Neuronal stem cell (in vitro differentiated cells): ENCODE measurements around the gene C19orf53.
"Not testable (repeated sequence)": the region's sequence is repeated elsewhere in the genome, so short reads cannot be mapped to it uniquely, and the experiment has no call there.

Experiments used
- DNase-seq: peaks from one replicate; pipeline ENCODE4 v3.0.0-alpha.2; 2013; ENCODE audit warnings: low spot score
- H2AFZ ChIP-seq: one replicate; pipeline ENCODE4 v1.6.1; 2013; ENCODE audit warnings: mild to moderate bottlenecking, low read length, inconsistent platforms
- H2AK5ac ChIP-seq: 2 replicates; pipeline ENCODE4 v1.6.1; 2013; ENCODE audit warnings: low read depth, mild to moderate bottlenecking, inconsistent platforms, low read length, moderate library complexity, mixed read lengths
- H2BK120ac ChIP-seq: 2 replicates; pipeline ENCODE4 v1.6.1; 2013; ENCODE audit warnings: low read depth, mild to moderate bottlenecking, inconsistent platforms, low read length, moderate library complexity, mixed read lengths
- H2BK12ac ChIP-seq: one replicate; pipeline ENCODE4 v1.6.1; 2013; ENCODE audit warnings: low read length, inconsistent platforms
- H2BK15ac ChIP-seq: 2 replicates; pipeline ENCODE4 v1.6.1; 2013; ENCODE audit warnings: mild to moderate bottlenecking, low read length, inconsistent platforms, mixed read lengths
- H2BK5ac ChIP-seq: one replicate; pipeline ENCODE4 v1.6.1; 2013; ENCODE audit warnings: inconsistent platforms, mild to moderate bottlenecking, low read length, moderate library complexity
- H3K14ac ChIP-seq: one replicate; pipeline ENCODE4 v1.6.1; 2013; ENCODE audit warnings: low read length, inconsistent platforms
- H3K18ac ChIP-seq: 2 replicates; pipeline ENCODE4 v1.6.1; 2013; ENCODE audit warnings: low read length, inconsistent platforms
- H3K23ac ChIP-seq: 2 replicates; pipeline ENCODE4 v1.6.1; 2013; ENCODE audit warnings: low read depth, mild to moderate bottlenecking, mixed read lengths, low read length, inconsistent platforms; ENCODE audit not compliant: poor library complexity
- H3K27ac ChIP-seq: replicated peaks from 3 replicates; pipeline ENCODE4 v1.5.1; 2013; ENCODE audit warnings: low read length, inconsistent platforms
- H3K27me3 ChIP-seq, 3 experiments: 2 replicates each; pipeline ENCODE4 v1.6.1; 2013; ENCODE audit warnings: low read length in 3 of 3, mild to moderate bottlenecking in 2 of 3, inconsistent platforms in 1 of 3, low read depth in 1 of 3, mixed read lengths in 1 of 3, moderate library complexity in 1 of 3; ENCODE audit not compliant: control insufficient read depth in 3 of 3, insufficient read depth in 3 of 3
- H3K36me3 ChIP-seq, 2 donors: replicated peaks in 1 of 2; 2 replicates each; pipeline ENCODE4 v1.6.1; 2013; ENCODE audit warnings: low read length in 2 of 2; ENCODE audit not compliant: control insufficient read depth in 2 of 2, insufficient read depth in 2 of 2
- H3K4ac ChIP-seq: 2 replicates; pipeline ENCODE4 v1.6.1; 2013; ENCODE audit warnings: inconsistent platforms, mild to moderate bottlenecking, low read length, moderate library complexity
- H3K4me1 ChIP-seq, 2 donors: 1 replicate in 1 of 2; 2 replicates in 1 of 2; pipeline ENCODE4 v1.6.1; 2013; ENCODE audit warnings: low read length in 2 of 2, low read depth in 1 of 2; ENCODE audit not compliant: control insufficient read depth in 2 of 2, insufficient read depth in 1 of 2
- H3K4me2 ChIP-seq: one replicate; pipeline ENCODE4 v1.6.1; 2013; ENCODE audit warnings: mild to moderate bottlenecking, low read length, inconsistent platforms; ENCODE audit not compliant: insufficient read depth, poor library complexity, severe bottlenecking
- H3K4me3 ChIP-seq, 2 donors: 2 replicates each; pipeline ENCODE4 v1.5.1; 2013; ENCODE audit warnings: low read length in 2 of 2, mild to moderate bottlenecking in 2 of 2, inconsistent platforms in 1 of 2, moderate library complexity in 1 of 2
- H3K79me1 ChIP-seq: one replicate; pipeline ENCODE4 v1.6.1; 2013; ENCODE audit warnings: low read depth, mild to moderate bottlenecking, inconsistent platforms, low read length, moderate library complexity
- H3K9ac ChIP-seq: one replicate; pipeline ENCODE4 v1.6.1; 2013; ENCODE audit warnings: mild to moderate bottlenecking, low read depth, low read length, inconsistent platforms; ENCODE audit not compliant: poor library complexity
- H3K9me3 ChIP-seq, 2 donors: replicated peaks in 1 of 2; 2 replicates each; pipeline versions ENCODE3 to v1.6.1; 2013; ENCODE audit warnings: low read length in 2 of 2, mild to moderate bottlenecking in 2 of 2, inconsistent platforms in 1 of 2, low read depth in 1 of 2, mixed read lengths in 1 of 2, moderate library complexity in 1 of 2; ENCODE audit not compliant: control insufficient read depth in 2 of 2, insufficient read depth in 1 of 2
- H4K8ac ChIP-seq: one replicate; pipeline ENCODE4 v1.6.1; 2013; ENCODE audit warnings: low read depth, mild to moderate bottlenecking, inconsistent platforms, low read length, moderate library complexity
- H4K91ac ChIP-seq: one replicate; pipeline ENCODE4 v1.6.1; 2013; ENCODE audit warnings: low read length, low read depth, mild to moderate bottlenecking, inconsistent platforms; ENCODE audit not compliant: poor library complexity
- WGBS, 2 donors: extraction: QIAGEN DNeasy Blood & Tissue Kit; methylation state at CpG; one replicate each; pipeline ENCODE4 v1.1.7; 2013; ENCODE audit warnings: missing lambda C conversion rate in 2 of 2, mixed read lengths in 1 of 2; ENCODE audit not compliant: insufficient read length in 2 of 2, insufficient replicate concordance in 1 of 2; ENCODE audit errors: extremely low coverage in 2 of 2; 5-methylcytosine and 5-hydroxymethylcytosine counted together

C19orf53 gene

GRCh38 chr19:13790354-13790753, 16.1 kb downstream of the C19orf53 start:
- no peak overlapping the region for H3K14ac ChIP-seq
- WGBS, 2 donors: no CpG with 5 or more reads among the region's 8 CpGs
- no peak overlapping the region for H3K23ac ChIP-seq
- H3K4ac ChIP-seq: no peak overlapping the region
- no peaks in the 10 kb centered on the region for H3K36me3 ChIP-seq
- no peak overlapping the region for H3K9ac ChIP-seq
- H3K79me1 ChIP-seq: no peaks in the 10 kb centered on the region
- no peak overlapping the region for H2BK15ac ChIP-seq
- H3K27ac ChIP-seq: no peak overlapping the region
- no peak for DNase-seq
- H2BK12ac ChIP-seq: no peak overlapping the region
- no peak overlapping the region for H4K91ac ChIP-seq
- no peak overlapping the region for H2BK120ac ChIP-seq
- H3K18ac ChIP-seq: no peak overlapping the region
- no peak overlapping the region for H2AK5ac ChIP-seq
- no peak overlapping the region for H3K4me3 ChIP-seq
- H2AFZ ChIP-seq: no peak overlapping the region
- H2BK5ac ChIP-seq: no peak overlapping the region
- H4K8ac ChIP-seq: no peak overlapping the region
- peaks cover 0 to 1% of the 10 kb centered on the region in 2 donors for H3K4me1 ChIP-seq
- no peak overlapping the region for H3K4me2 ChIP-seq
- H3K9me3 ChIP-seq: no peaks in the 10 kb centered on the region
- H3K27me3 ChIP-seq: no peaks in the 10 kb centered on the region

GRCh38 chr19:13793317-13793716, 19.1 kb downstream of the C19orf53 start:
- not testable (repeated sequence) for H4K8ac ChIP-seq, H2BK5ac ChIP-seq, H3K14ac ChIP-seq, H3K4me2 ChIP-seq, H3K27ac ChIP-seq, H3K9ac ChIP-seq, H3K36me3 ChIP-seq, H3K27me3 ChIP-seq, H4K91ac ChIP-seq, H3K9me3 ChIP-seq, H2BK12ac ChIP-seq, H2BK120ac ChIP-seq, H3K4me3 ChIP-seq, H3K23ac ChIP-seq, H3K4ac ChIP-seq, H2BK15ac ChIP-seq, H3K18ac ChIP-seq, DNase-seq, H3K4me1 ChIP-seq, H2AFZ ChIP-seq, H2AK5ac ChIP-seq
- WGBS, 2 donors: no CpG with 5 or more reads among the region's 9 CpGs
- peaks cover 11% of the 10 kb centered on the region for H3K79me1 ChIP-seq

- H3K23ac ChIP-seq: no peak overlapping the region
- H3K27ac ChIP-seq: no peak overlapping the region
- no peak for DNase-seq
- H3K18ac ChIP-seq: no peak overlapping the region
- no peak overlapping the region for H2BK12ac ChIP-seq
- peak overlapping the region; percentile 57 for H3K4me2 ChIP-seq
- H3K4me1 ChIP-seq: peaks cover 4 to 9% of the 10 kb centered on the region in 2 donors
- no peak overlapping the region for H4K91ac ChIP-seq
- no peak overlapping the region for H2BK5ac ChIP-seq
- H3K14ac ChIP-seq: peak overlapping the region; percentile 21
- H2AK5ac ChIP-seq: no peak overlapping the region
- H3K27me3 ChIP-seq: no peaks in the 10 kb centered on the region
- peaks cover 11% of the 10 kb centered on the region for H3K79me1 ChIP-seq
- no peak overlapping the region for H4K8ac ChIP-seq
- no peaks in the 10 kb centered on the region for H3K9me3 ChIP-seq
- H3K4ac ChIP-seq: no peak overlapping the region
- H3K9ac ChIP-seq: no peak overlapping the region
- no peak overlapping the region for H2BK120ac ChIP-seq
- H3K4me3 ChIP-seq: peak overlapping the region in 1 of 2 donors; percentile 94
- H2AFZ ChIP-seq: peak overlapping the region; percentile 86
- no CpG with 5 or more reads among the region's 8 CpGs for WGBS, 2 donors
- H2BK15ac ChIP-seq: peak overlapping the region; percentile 55
- H3K36me3 ChIP-seq: peaks cover 0 to 4% of the 10 kb centered on the region in 2 donors
These were observed 20.1 kb downstream of the C19orf53 start for GRCh38 chr19:13794398-13794756.

- H4K8ac ChIP-seq: peak within 1 kb of the TSS; percentile 65
- H2BK5ac ChIP-seq: peak within 1 kb of the TSS; percentile 96
- peak within 1 kb of the TSS; percentile 89 for H2AFZ ChIP-seq
- H3K4me2 ChIP-seq: peak within 1 kb of the TSS; percentile 83
- H3K9me3 ChIP-seq: no peaks in the 10 kb centered on the region
- H4K91ac ChIP-seq: no peak within 1 kb of the TSS
- peak within 1 kb of the TSS; percentile 98 for H3K18ac ChIP-seq
- peaks cover 4 to 8% of the 10 kb centered on the region in 2 donors for H3K36me3 ChIP-seq
- no CpG with 5 or more reads among the region's 71 CpGs for WGBS, 2 donors
- no peak within 1 kb of the TSS for H2BK12ac ChIP-seq
- peak within 1 kb of the TSS; percentile 75 for H2AK5ac ChIP-seq
- H3K14ac ChIP-seq: peak within 1 kb of the TSS; percentile 71
- no peak within 1 kb of the TSS for H2BK120ac ChIP-seq
- H3K79me1 ChIP-seq: peaks cover 13% of the 10 kb centered on the region
- H3K23ac ChIP-seq: peak within 1 kb of the TSS; percentile 89
- H3K4ac ChIP-seq: no peak within 1 kb of the TSS
- H3K9ac ChIP-seq: peak within 1 kb of the TSS; percentile 88
- DNase-seq: peak; percentile 100
- no peak within 1 kb of the TSS for H3K27ac ChIP-seq
- peaks cover 4 to 9% of the 10 kb centered on the region in 2 donors for H3K4me1 ChIP-seq
- H2BK15ac ChIP-seq: peak within 1 kb of the TSS; percentile 85
- no peaks in the 10 kb centered on the region for H3K27me3 ChIP-seq
- H3K4me3 ChIP-seq: peak within 1 kb of the TSS; percentile 94 to 96
These were observed 20.7 kb downstream of the C19orf53 start, which contains the start of gene ZSWIM4 for GRCh38 chr19:13794757-13795589. TSS of gene ZSWIM4 (plus strand) at chr19:13795443. CDS start at chr19:13795649, 206 bp downstream.
